H1 (cell line): Measurements from ENCODE around the gene PTPRF. TPM values are rescaled to one million over a fixed set of nuclear protein-coding genes. Genes with fewer than 3 reads are reported as not detected.

ENCODE experiments used
- CBX8 ChIP-seq: fragments of 300-800, 300-1000 bp; sonication (generic); IDR thresholded peaks from 2 replicates; pipeline ENCODE4 v1.7.1; 2016; ENCODE audit warnings: low read depth, low read length, borderline replicate concordance
- CTBP2 ChIP-seq: IDR thresholded peaks from 2 replicates; pipeline ENCODE4 v1.7.0; 2011; ENCODE audit warnings: borderline replicate concordance, mild to moderate bottlenecking, moderate library complexity, mixed read lengths, low read length; ENCODE audit not compliant: insufficient read depth, insufficient read length
- RAD21 ChIP-seq, 2 experiments: IDR thresholded peaks in 1 of 2; conservative IDR thresholded peaks in 1 of 2; 2 replicates each; pipeline ENCODE4 v1.6.1; 2011; ENCODE audit warnings: low read depth in 2 of 2, low read length in 2 of 2, improper control_type of control experiment in 1 of 2, inconsistent platforms in 1 of 2, mild to moderate bottlenecking in 1 of 2, moderate library complexity in 1 of 2
- SIX5 ChIP-seq: IDR thresholded peaks from 2 replicates; pipeline ENCODE4 v1.6.1; 2011; ENCODE audit warnings: mild to moderate bottlenecking, low read depth, low read length
- SP4 ChIP-seq: IDR thresholded peaks from 2 replicates; pipeline ENCODE4 v1.6.1; 2012; ENCODE audit warnings: low read length, inconsistent platforms
- YY1 ChIP-seq: IDR thresholded peaks from 2 replicates; pipeline ENCODE4 v1.6.1; 2011; ENCODE audit warnings: low read depth, mild to moderate bottlenecking, low read length
- polyA plus RNA-seq, 7 experiments: library from polyadenylated mRNA; depleted of rRNA in 3 of 7; stranded (reverse) in 5 of 7; unstranded in 2 of 7; fragments of >200 nt in 5 of 7; fragments of 200-250 nt in 2 of 7; gene quantifications; 1 replicate in 5 of 7; 2 replicates in 1 of 7; 4 replicates in 1 of 7; pipeline versions ENCODE4 v1.2.1 to v1.2.3, GENCODE V29; 2011 to 2013; ENCODE audit warnings: missing spikeins in 2 of 7, mixed read lengths in 2 of 7
- total RNA-seq: library from RNA; stranded (reverse); fragmentation: NEBNext Ultra II Directional; extraction: Animal tissue kit (Norgen Biotek cat#: 25700); gene quantifications from 2 replicates; pipeline ENCODE4 v1.2.1, GENCODE V29; 2021

Gene PTPRF
- total and polyA plus RNA-seq, 2 of the 8 experiments (the other 6 are each of a cell fraction or from before 2014, with no cell fraction given): 136 to 231 TPM

DNA sequence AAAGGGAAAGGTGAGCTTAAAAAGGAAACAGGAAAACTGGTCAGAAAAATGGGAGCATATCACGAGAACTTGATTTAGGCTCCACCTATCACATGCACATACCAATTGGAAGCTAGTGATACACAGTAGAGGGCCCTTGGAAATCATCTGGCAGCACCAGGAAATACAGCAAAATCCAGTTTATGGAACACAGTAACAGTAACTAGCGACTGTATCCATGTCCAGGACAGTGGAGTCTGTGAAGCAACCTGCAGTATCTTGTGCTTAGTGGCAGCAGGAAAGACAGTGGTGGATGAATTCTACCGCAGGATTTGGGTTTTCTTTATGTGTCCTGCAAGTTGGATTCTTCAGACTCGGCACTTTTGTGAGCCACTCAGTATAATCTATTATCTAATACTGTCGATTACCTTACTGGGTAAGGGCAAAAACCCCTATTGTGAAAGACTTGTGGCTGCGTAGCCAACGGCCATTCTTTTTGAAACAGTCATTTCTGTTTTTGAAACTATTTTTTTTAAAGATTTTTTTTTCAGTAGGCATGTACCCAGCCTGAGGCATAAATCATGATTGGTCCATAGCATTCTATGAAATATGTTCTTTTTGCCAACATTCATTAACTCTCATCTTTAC, 117.7 kb downstream of the PTPRF start (continued):
- no peak for TF ChIP-seq SIX5
- no peak for TF ChIP-seq CBX8
- TF ChIP-seq YY1: no peak
- TF ChIP-seq SP4: no peak
- TF ChIP-seq RAD21 (IDR thresholded peaks at IDR 0.05 in 1 of 2, conservative IDR thresholded peaks at IDR 0.05 in 1 of 2; ENCODE audit: low read depth in 2 of 2, low read length in 2 of 2): no peak
- no peak for TF ChIP-seq CTBP2
